NK-92 treated with Interleukin-12 subunit alpha and Interleukin-12 subunit beta, amount 100 ng/mL, for 24 hours (cell line): ENCODE data around the gene EXOSC3.

ENCODE experiments used
- DNase-seq: peaks from one replicate; lab custom pipeline; 2025; lab: John Stamatoyannopoulos, UW

Gene EXOSC3

GRCh38 chr9:37732086-37732741 lies 52.6 kb downstream of the EXOSC3 start:
- no peak for DNase-seq

GRCh38 chr9:37730839-37731238 lies 54.0 kb downstream of the EXOSC3 start:
- DNase-seq = no peak

- no peak for DNase-seq
These were observed 54.6 kb downstream of the EXOSC3 start for GRCh38 chr9:37730256-37730655.
